Activated CD4-positive, alpha-beta T cell treated with anti-CD3 and anti-CD28 coated beads, Interleukin-2, Interleukin-6, amounts not matched to agents 100 ng/mL and 50 ng/mL, durations not matched to agents 16 hours and 8 hours (primary cell): Measurements from ENCODE around the gene RAB9B.
"Not testable (repeated sequence)": the region's sequence is repeated elsewhere in the genome, so short reads cannot be mapped to it uniquely, and the experiment has no call there.

Experiments
- DNase-seq: peaks from one replicate; pipeline ENCODE4 v3.0.0-alpha.2; 2020

Gene RAB9B

GRCh38 chrX:103831803-103832544 lies at the start of gene RAB9B:
Gene RAB9B, minus strand, starts transcription at chrX:103832257. Its CDS starts 6,473 bp downstream, at chrX:103825784.
- DNase-seq: peak; percentile 14

DNA sequence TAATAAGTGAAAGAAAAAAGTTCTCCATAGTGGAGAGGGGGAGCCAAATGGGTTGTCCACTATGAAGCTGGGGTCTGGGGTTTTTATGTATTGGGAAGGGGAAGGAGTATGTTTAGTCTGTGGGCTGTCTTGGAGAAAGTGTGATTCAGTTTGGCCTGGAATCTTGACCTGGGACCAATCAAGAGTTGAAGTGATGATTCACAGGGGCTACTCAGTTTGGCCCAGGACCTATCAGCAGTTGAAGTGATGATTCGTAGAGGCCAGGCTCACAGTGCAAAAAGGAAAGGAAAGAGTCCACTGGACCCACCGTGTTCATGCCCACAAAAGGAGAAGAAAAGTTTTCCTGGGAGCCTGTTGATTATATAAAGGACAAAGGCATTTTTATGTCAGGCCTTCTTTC lies 47.3 kb upstream of the RAB9B start:
- no peak for DNase-seq

DNA sequence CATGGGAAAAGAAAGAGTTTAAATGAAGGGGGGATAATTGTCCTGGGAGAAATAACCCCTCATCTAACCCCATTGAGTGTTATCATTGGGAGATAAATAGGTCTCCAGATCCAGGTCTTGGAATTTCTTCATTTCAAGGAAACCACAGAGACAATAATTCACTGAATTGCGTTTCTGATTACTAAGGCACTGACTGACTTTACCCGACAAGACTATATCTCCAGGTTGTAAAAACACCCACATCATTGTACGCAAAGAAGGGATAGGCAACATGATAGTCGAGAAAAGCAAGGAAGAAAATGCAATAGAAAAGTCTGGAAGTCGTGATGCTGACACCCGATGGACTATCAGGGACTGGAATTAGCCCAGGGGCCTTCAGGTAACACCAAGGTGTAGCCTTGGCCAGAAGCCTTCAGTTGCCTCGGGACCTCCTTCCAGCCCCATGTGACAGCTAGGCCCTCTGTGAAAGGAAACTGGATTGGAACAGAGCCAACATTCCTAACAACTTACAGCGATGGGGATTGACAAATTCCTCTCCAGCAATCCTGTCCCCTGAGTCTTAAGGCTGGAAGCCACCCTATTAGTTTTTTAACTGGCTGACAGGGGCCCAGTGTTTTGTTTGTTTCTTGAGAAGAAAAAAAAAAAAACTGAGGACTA lies 46.5 kb upstream of the RAB9B start:
- DNase-seq: no peak

GRCh38 chrX:103877571-103877970 lies 45.5 kb upstream of the RAB9B start:
- DNase-seq: no peak

DNA sequence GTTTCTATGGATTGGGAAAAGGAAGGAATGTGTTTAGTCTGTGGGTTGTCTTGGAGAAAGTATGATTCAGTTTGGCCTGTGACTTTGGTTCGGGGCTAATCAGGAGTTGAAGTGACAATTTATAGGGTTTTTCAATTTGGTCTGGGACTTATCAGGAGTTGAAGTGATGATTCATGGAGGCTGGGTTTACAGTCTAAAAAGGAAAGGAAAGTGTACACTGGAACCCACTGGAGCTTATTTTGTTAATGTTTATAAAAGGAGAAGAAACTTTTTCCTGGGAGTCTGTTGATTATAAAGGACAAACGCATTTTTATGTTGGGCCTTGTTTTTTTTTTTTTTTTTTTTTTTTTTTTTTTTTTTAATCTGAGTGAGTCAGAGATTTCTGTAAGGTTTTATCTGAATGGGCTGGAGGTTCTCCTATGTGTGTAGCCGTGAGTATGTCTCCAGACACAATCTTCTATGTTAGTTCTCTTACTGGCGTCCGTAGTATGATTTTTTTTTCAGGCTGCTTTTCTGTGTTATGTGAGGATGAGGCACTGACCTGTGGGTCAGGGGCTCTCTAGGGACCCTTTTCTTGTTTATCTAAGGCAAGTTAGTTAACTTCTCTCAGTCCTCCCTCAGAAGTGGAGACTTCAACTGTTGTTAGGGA lies 33.0 kb upstream of the RAB9B start:
- DNase-seq: no peak

DNA sequence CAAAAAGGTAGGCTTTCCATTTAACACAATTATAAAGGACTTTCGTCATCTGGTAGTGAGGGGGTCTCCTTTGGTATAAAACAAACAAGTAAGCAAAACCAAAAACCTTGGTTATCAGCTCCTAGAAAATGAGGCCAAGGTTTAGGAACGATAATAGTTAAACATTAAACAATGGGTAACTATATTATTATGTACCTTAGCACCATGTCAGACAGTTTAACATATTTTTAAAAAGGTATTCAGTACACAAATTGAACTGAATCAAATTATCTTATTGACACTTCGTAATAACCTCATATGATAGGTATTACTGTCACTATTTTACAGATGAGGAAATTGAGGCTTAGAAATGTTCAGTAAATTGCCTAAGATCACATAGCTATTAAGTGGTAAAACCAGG lies 32.1 kb upstream of the RAB9B start:
- DNase-seq: no peak

GRCh38 chrX:103861200-103861599 lies 29.1 kb upstream of the RAB9B start:
- DNase-seq: no peak

GRCh38 chrX:103849558-103849957 lies 17.5 kb upstream of the RAB9B start:
- no peak for DNase-seq

- no peak for DNase-seq
Observed at GRCh38 chrX:103847174-103847870, 15.3 kb upstream of the RAB9B start.

GRCh38 chrX:103846386-103846785 lies 14.3 kb upstream of the RAB9B start:
- no peak for DNase-seq

- DNase-seq: peak; percentile 66
Observed at GRCh38 chrX:103845165-103845653, 13.2 kb upstream of the RAB9B start.

DNA sequence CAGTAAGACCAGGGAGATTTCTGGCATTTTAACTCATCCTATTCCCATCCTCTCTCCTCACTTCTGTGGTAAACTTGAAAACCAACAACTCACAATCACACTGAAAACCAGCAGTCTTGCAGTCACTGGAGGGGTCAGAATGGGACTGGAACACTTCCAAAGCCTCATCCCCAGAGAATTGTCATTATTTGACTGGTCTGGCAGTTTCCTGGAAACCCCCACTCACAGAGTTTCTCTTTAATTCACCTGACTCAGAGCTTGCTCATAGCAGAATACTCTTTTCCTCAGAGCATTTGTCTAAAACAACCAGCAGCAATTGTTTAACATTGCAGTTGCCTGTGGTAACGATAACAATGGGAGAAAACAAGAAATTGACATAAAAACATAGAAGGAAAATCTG lies 7.3 kb upstream of the RAB9B start:
- peak; percentile 48 for DNase-seq

DNA sequence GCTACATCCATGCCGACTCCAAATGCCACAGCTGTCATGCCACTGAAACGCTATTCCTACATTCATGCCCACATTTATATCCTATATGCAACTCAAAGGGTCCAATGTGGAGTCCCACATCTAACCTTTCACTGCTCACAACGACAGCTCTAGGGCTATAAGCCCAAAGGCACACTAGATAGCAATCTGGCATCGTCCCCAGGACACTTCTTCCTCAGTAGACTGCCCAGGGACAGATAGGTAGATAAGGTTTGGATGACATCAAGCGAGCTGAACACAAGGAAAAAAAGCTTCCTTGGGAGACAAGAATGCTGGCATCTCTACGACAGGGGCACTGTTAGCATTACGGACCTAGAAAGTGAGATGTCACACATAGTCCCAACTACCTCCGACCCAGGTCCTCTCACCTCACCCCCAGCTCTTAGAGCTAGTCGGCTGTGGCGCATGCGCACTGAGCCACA lies 685 bp downstream of the RAB9B start:
- DNase-seq: peak; percentile 66

DNA sequence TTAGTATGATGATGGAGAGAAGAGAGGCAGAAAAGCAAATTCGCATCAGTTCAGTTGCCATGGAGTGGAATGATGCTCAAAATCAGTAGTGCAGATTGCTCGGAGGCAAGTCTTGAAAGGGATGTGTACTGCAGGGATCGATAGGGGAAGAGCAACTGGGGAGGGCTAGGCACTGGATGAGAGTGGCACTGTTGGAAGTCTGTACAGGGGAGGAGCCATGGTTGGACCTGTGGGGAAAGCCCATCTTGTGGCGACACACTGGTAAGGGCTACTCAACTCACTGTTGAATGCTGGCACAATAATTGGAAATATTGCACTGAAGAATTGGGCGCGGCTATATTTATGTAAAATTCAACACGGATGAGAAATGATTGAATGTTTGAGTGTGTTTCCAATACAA lies 1.2 kb downstream of the RAB9B start:
- DNase-seq: no peak

DNA sequence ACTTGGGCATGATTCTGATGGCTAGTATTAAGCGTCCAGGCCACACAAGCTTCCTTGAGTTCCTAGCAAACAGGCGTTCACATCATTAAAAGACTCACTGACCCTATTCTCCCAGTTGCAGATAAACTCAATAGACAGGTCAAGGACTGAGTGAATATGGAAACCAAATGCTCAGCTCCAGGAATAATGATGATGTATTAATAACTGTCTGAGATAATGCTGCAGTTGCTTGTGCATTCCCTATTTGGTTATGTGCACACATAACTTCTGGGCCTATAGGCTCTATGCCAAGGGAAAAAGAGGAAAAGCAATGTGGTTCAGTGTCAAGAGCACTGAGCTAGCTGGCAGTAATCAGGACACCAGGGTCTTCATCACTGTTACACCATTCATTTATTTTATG lies 3.5 kb downstream of the RAB9B start:
- DNase-seq: no peak

DNA sequence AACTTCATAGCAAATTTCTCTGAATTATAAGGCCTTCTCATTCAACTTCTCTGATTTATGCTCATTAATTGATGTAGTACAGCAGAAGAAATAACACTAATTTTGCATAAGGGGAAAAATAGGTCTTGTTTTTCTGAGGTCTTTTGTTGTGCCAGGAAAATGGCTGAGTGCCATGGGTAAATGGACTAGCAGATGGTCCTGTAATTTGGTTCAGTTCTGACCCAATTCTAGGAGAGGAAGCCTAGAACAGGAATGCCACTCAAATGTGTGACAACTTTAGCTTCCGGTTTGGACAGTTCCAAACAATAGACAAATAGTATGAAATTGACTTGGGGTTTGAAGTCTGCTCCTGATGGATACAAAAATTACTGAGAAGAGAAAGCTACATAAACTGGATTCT lies 6.2 kb downstream of the RAB9B start:
- DNase-seq: no peak

DNA sequence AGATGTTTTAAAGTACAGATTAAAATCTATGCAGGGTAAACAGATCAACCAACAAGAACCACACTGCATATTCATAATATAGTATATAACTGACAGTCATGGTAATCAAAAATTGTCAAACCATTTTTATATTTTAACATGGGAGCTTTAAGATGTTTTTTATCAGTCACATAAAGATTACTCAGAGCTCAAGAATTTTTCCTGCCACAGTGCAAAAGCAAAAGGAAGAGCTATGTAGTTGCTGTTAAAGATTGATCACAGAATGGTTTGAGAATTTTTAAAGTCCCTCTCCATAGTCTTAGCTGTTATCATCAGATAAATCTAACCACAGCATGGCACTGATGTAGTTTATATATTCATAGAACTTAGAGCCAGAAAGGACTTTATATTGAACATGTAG lies 8.5 kb downstream of the RAB9B start:
- DNase-seq: no peak

DNA sequence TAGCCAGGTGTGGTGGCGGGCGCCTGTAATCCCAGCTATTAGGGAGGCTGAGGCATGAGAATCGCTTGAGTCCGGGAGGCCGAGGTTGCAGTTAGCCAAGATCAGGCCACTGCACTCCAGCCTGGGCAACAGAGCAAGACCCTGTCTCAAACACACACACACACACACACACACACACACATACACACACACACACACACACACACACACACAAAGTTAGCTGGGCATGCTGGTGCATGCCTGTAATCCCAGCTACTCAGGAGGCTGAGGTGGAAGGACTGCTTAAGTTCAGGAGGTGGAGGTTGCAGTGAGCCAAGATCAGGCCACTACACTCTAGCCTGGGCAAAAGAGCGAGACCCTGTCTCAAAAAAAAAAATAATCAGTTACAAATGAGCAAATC lies 11.3 kb downstream of the RAB9B start:
- DNase-seq: not testable (repeated sequence)

GRCh38 chrX:103818842-103819619 lies 13.0 kb downstream of the RAB9B start:
- DNase-seq: peak; percentile 22

GRCh38 chrX:103817502-103817901 lies 14.6 kb downstream of the RAB9B start:
- DNase-seq: peak; percentile 74

- not testable (repeated sequence) for DNase-seq
Observed at GRCh38 chrX:103817101-103817500, 15.0 kb downstream of the RAB9B start.

DNA sequence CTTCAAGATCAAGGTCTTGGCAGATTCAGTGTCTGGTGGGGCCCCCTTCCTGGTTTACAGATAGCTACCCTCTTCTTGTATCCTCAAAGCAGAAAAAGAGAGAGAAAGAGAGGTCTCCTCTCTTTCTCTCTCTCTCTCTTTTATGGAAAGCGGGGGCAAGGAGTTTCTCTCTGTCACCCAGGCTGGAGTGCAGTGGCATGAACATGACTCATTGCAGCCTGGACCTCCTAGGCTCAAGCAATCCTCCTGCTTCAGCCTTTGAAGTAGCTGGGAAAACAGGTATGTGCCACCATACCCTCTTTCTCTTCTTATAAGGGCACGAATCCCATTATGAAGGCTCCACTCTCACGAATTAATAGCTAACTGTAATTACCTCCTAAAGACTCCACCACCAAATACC lies 20.2 kb downstream of the RAB9B start:
- DNase-seq: no peak
